GM12875 (cell line): ENCODE data around the gene RELT.

ENCODE experiments used
- H3K4me3 ChIP-seq: one replicate; pipeline ENCODE4 v1.5.1; 2011; ENCODE audit warnings: low read depth, low read length, control low read depth
- CTCF ChIP-seq: IDR thresholded peaks from 2 replicates; pipeline ENCODE4 v1.5.1; 2011; ENCODE audit warnings: low read depth, mild to moderate bottlenecking, control low read depth, inconsistent platforms, low read length, moderate library complexity, borderline replicate concordance; ENCODE audit not compliant: insufficient read depth

Gene RELT

GRCh38 chr11:73401924-73402833 is 26.0 kb downstream of the RELT start:
- no peak overlapping the region for H3K4me3 ChIP-seq
- no peak for TF ChIP-seq CTCF

DNA sequence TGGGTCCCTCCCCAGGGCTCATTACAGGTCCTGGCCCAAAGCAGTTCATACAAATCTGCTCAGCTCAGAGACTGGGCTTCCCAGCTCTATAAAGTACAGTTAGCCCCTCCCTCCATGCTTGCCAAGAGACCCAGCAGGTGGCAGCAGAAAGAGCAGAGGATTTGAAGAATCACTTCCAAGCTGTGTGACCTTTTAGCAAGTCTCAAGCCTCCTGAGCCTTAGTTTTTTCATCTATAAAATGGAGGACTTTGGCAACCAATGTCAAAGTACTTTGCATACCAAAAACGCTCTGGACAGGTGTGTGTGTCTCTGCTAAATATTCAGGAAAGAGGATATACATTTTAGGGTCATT is 26.6 kb downstream of the RELT start:
- H3K4me3 ChIP-seq = no peak overlapping the region
- 0 out of 2 replicates have a peak, but pooled peaks have one; percentile 40 for TF ChIP-seq CTCF

GRCh38 chr11:73403541-73403940 is 27.3 kb downstream of the RELT start:
- TF ChIP-seq CTCF = no peak

GRCh38 chr11:73404048-73404447 is 27.8 kb downstream of the RELT start:
- peak; percentile 30; the same call in 1 of the 2 replicates for TF ChIP-seq CTCF
- H3K4me3 ChIP-seq = no peak overlapping the region

More at GRCh38 chr11:73403541-73403940, 27.3 kb downstream of the RELT start:
- H3K4me3 ChIP-seq = no peak overlapping the region

DNA sequence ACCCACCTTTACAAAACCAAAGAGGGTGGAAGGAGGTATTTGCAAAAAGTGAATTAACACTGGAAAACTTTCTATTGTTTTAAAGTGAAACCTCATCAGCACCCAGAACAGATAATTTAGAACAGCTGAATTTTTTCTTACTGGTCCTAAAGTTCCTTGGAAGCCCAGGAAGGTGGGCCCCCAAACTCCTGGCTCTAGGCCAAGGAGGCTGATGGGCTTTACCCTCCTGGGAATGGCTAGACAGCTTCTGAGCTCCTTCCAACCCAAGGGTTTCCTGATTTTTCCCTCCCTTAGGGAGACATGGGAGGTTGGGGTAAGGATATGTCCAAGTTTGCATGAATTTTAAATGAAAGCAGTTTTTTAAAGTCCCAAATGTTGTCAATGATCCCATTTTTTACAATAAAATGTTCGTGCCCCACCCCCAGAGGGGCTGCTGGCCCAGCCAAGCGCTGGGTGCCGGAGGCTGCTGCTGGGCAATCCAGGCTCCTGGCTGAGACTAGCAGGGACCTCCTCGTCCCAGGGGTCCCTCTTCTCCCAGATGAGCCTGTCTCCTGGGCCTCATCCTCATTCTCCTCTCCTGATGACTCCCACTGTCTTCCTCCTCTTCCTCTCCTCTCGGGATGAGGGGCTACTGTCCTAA is 28.4 kb downstream of the RELT start:
- no peak for TF ChIP-seq CTCF
- H3K4me3 ChIP-seq = no peak overlapping the region

DNA sequence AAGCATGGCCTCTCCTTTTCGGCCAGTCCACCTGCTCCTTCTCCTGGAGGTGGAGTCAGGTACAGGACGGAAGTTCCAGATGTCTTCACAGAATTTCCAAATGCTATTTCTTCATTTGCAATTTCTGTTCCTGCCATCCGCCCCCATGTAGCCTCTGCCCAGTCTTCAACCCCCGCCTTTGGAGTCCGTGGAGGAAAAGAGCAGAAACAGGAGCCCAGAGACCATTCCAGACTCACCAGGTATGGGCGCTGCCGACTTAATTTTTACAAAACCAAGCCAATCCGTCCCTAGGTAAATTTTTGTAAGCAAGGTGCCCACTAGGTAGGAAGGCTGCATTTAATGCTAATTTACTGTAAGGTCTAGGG is 28.9 kb downstream of the RELT start:
- no peak overlapping the region for H3K4me3 ChIP-seq
- no peak for TF ChIP-seq CTCF

GRCh38 chr11:73406131-73406530 is 29.9 kb downstream of the RELT start:
- H3K4me3 ChIP-seq = no peak overlapping the region
- TF ChIP-seq CTCF = no peak
